Measurements from ENCODE around the gene ADM.

DNA sequence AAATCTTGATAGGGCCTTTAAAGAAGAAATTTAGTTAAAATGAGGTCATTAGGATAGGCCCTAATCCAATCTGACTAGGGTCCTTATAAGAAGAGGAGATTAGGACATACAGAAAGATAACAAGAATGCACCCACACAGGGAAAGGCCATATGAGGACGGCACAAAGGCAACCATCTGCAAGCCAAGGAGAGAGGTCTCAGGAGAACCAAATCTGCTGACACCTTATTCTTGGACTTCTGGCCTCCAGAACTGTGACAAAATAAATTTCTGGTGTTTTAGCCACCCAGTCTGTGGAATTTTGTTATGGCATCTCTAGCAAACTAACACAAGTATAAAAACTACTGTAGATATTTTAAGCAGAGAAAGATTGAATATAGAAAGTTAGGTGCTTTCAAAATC, 28.6 kb downstream of the ADM start:
- TF ChIP-seq POLR2AphosphoS5 (IDR thresholded peaks at IDR 0.05; ENCODE audit: low read depth, low read length) (no peak), POLR2A (IDR thresholded peaks at IDR 0.05; ENCODE audit: low read depth, low read length) (no peak)

All from GM12892 (cell line).